OCI-LY3 (cell line): Measurements from ENCODE around the gene HIPK4.

Source experiments
- CTCF ChIP-seq: fragments of 200-600, 300-600 bp; sonication (generic); IDR thresholded peaks from 2 replicates; pipeline ENCODE4 v1.5.1; 2014; ENCODE audit warnings: antibody characterized with exemption, low read length, low read depth
- EZH2phosphoT487 ChIP-seq: fragments of 200-600 bp; shearing (Covaris generic); IDR thresholded peaks from 2 replicates; pipeline ENCODE4 v1.6.1; 2018; ENCODE audit warnings: antibody characterized with exemption, mixed run types, low read depth

- TF ChIP-seq CTCF (no peak), EZH2phosphoT487 (no peak)
Measured at GRCh38 chr19:40369797-40370196, 20.2 kb downstream of the HIPK4 start.
